B cell (primary cell): ENCODE results near the gene MSL3.

Experiments
- CTCF ChIP-seq: fragments of 200-600 bp; IDR thresholded peaks from one replicate; pipeline ENCODE4 v1.8.0; 2022; ENCODE audit warnings: antibody characterized with exemption, mild to moderate bottlenecking
- EZH2 ChIP-seq: IDR thresholded peaks from 2 replicates; pipeline ENCODE4 v1.6.1; 2012; ENCODE audit warnings: borderline replicate concordance, low read depth, mild to moderate bottlenecking, moderate library complexity, low read length; ENCODE audit not compliant: insufficient read depth, poor library complexity, severe bottlenecking

GRCh38 chrX:11751261-11751660 lies 6.8 kb upstream of the MSL3 start:
- TF ChIP-seq EZH2 (no peak), CTCF (no peak)
